Transverse colon (tissue), 4 donors: ENCODE data around the gene TUBD1.

ENCODE experiments used
- EP300 ChIP-seq: sonication (generic); formaldehyde crosslinking; IDR thresholded peaks from one replicate; pipeline ENCODE4 v1.6.1; 2017; ENCODE audit warnings: antibody characterized with exemption, low read depth
- POLR2A ChIP-seq: fragments of 450-650 bp; IDR thresholded peaks from one replicate; pipeline ENCODE4 v1.6.1; 2016; ENCODE audit warnings: antibody characterized with exemption, mild to moderate bottlenecking, moderate library complexity
- POLR2AphosphoS5 ChIP-seq, 3 donors: sonication (generic); formaldehyde crosslinking; IDR thresholded peaks; one replicate each; pipeline ENCODE4 v1.6.1; 2016; ENCODE audit warnings: antibody characterized with exemption in 3 of 3
- TF ChIP-seq, protein P1 (sequence below), 5 experiments: fragments of 200-600 bp in 3 of 5; fragments of 450-650 bp in 2 of 5; sonication (generic) in 3 of 5; IDR thresholded peaks; 1 replicate in 2 of 5; 2 replicates in 3 of 5; pipeline ENCODE4 v1.5.1; 2016 to 2017; ENCODE audit warnings: antibody characterized with exemption in 5 of 5, inconsistent platforms in 3 of 5, mild to moderate bottlenecking in 2 of 5, moderate library complexity in 1 of 5

DNA sequence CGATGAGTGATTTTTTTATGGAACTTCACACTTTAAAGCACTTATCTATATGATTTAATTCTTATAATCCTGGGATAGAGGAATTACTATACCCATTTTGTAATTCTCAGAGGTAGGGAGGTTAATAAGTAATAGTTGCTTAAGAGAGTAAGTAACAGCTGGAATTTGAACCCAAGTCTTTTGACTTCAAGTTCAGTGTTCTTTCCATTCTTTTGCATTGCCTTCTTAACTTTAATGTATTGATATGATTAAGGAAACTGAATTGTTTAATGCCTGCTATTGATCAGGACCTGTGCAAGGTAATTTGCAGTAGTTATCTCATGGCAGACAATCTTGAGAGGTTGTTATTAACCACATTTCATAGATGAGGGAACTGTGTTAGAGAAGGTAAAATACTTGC, 78.5 kb downstream of the TUBD1 start:
- TF ChIP-seq POLR2AphosphoS5 (IDR thresholded peaks at IDR 0.05), result no peak
- TF ChIP-seq, protein P1, sequence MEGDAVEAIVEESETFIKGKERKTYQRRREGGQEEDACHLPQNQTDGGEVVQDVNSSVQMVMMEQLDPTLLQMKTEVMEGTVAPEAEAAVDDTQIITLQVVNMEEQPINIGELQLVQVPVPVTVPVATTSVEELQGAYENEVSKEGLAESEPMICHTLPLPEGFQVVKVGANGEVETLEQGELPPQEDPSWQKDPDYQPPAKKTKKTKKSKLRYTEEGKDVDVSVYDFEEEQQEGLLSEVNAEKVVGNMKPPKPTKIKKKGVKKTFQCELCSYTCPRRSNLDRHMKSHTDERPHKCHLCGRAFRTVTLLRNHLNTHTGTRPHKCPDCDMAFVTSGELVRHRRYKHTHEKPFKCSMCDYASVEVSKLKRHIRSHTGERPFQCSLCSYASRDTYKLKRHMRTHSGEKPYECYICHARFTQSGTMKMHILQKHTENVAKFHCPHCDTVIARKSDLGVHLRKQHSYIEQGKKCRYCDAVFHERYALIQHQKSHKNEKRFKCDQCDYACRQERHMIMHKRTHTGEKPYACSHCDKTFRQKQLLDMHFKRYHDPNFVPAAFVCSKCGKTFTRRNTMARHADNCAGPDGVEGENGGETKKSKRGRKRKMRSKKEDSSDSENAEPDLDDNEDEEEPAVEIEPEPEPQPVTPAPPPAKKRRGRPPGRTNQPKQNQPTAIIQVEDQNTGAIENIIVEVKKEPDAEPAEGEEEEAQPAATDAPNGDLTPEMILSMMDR (IDR thresholded peaks at IDR 0.05), result no peak
- no peak for TF ChIP-seq POLR2A
- no peak for TF ChIP-seq EP300
